GM18519 (cell line): ENCODE data around the gene BOLA1.
"Not testable (repeated sequence)": the region's sequence is repeated elsewhere in the genome, so short reads cannot be mapped to it uniquely, and the experiment has no call there.

Experiments
- ATAC-seq: cut with Tn5 transposase; IDR thresholded peaks from one replicate; pipeline ENCODE4 v1.9.1; 2021; ENCODE audit warnings: mild to moderate bottlenecking, moderate library complexity; ENCODE audit not compliant: unreplicated experiment, low FRiP score

The BOLA1 gene, protein sequence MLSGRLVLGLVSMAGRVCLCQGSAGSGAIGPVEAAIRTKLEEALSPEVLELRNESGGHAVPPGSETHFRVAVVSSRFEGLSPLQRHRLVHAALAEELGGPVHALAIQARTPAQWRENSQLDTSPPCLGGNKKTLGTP

DNA sequence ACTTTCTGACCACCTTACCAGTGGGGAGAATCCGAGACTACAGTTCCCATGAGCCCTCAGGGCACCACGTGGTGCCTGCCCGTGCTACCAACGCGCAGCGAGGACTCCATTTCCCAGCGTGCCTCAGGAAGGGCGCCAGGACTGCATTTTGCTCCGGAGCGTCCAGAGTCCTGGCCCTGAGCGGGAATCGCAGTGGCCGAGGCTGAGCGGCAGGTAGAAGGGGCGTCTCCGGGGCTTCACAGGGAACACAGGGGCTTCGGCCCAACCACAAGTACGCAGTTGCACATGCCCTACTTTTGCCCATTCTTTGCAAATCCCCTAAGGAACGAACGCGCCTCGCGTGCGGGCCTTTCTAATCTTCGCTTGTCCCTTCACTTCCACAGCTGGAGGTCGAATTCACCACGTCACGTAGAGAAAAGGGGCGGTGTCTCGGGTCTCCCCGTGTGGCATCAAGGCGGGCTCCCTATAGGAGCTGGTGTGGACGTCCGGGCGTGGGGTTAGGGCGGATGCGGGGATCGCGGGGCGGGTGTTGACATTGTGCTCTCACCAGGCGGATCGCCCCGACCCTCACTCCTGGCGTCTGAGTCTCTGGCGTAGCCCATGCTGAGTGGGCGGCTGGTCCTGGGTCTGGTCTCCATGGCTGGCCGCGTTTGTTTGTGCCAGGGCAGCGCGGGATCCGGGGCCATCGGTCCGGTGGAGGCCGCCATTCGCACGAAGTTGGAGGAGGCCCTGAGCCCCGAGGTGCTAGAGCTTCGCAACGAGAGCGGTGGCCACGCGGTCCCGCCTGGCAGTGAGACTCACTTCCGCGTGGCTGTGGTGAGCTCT lies at the start of gene BOLA1:
Gene BOLA1, plus strand, starts transcription at position 109 of the 825 bp plus-strand sequence. Its CDS starts 492 bp downstream, at position 601.
- ATAC-seq, result peak; percentile 80

DNA sequence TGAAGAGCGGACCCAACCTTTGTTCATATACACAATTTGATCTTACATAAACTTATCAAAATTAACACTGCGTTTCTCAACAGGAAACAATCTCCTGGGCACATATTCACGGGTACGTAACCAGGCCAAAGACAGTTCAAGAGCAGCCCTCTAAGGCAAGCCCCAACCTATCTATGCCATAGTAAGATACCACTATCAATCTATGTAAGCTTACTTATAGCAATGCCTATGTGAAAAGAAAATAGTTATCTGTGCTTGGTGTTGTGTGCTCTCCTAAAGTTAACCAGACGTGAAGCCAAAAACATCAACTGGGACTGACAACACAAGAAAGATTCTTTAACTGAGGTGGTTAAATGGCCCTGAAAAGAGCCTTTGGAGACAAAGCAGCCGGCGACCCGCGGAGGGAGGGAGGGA lies 49.4 kb upstream of the BOLA1 start:
- ATAC-seq, result no peak

DNA sequence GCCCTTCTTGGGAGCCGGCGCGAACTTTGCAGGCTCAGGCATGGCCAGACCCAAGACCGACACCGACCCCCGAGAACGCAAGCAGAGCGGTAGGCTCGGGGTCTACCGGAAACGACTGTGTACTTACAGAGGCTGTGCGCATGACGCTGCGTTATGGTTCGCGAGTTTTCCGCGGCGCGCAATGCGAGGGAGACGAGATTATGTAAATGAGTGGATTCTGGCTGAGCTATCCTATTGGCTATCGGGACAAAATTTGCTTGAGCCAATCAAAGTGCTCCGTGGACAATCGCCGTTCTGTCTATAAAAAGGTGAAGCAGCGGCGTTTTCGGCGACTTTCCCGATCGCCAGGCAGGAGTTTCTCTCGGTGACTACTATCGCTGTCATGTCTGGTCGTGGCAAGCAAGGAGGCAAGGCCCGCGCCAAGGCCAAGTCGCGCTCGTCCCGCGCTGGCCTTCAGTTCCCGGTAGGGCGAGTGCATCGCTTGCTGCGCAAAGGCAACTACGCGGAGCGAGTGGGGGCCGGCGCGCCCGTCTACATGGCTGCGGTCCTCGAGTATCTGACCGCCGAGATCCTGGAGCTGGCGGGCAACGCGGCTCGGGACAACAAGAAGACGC lies 48.5 kb upstream of the BOLA1 start:
- ATAC-seq, result peak; percentile 53

DNA sequence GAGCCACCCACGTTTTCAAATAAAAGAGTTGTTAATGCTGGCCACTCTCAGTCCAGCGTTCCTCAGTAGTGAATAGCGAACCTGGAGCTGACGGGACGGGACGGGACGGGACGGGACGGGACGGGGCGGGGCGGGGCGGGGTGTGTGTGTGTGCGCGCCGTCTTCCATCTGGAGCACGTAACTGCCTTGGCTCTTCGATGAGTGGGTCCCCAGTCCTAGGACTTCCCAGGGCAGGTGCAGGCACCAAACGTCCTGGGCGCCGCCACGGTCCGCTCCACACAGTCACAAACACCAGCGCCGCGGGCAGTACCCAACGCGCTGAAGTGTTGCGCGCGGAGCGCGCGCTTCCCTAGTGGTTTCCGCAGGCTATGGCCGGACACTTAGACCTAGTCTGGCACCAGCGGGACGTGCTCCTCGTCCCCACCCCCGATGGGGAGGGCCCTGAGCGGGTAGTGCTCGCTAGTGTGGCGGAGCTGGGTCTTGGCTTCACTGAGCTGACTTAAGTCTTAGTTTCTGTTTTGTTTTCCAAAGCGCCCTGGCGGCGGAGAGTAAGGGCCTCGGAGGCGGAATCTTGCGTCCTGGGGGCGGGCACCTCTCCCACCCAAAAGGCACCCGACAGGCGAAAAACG lies 47.7 kb upstream of the BOLA1 start:
- peak; percentile 31 for ATAC-seq

DNA sequence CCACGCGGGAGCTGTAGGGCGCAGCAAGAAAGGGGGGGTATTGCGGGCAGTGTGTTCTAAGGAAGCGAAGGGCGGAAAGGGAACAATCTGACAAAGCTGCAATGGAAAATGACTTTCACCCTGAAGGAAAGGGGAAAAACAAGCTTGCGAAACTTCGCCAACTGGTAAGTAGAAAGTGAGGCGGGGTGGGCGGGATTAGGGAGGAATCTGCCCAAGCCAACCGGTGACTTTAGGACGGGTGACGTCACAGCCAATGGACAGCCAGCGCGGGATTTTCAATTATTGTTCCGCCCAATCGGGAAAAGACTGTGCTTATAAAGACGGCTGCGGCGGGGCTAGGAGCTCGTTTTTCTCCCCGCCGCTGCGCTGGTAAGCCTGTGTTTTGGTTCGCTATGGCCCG lies 47.1 kb upstream of the BOLA1 start:
- not testable (repeated sequence) for ATAC-seq

DNA sequence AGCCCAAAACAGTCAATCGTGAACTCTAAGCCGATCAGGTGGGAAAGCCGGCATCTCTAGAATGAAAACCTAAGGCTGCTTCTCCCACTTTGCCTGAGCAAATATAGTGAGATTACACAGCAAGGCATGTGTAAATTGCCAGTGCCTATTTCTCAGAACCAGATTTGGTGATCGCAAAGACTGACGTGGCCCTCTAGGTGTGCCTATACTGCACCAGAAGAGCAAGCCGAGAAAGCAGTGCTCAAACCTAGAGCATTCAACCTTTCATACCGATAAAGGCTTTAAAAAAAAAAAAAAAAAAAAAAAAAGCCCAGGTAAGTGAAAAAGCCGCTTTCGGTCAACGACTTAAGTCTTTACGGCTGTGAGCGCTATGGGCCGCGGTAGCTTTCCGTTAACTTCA lies 39.1 kb upstream of the BOLA1 start:
- ATAC-seq, result not testable (repeated sequence)

DNA sequence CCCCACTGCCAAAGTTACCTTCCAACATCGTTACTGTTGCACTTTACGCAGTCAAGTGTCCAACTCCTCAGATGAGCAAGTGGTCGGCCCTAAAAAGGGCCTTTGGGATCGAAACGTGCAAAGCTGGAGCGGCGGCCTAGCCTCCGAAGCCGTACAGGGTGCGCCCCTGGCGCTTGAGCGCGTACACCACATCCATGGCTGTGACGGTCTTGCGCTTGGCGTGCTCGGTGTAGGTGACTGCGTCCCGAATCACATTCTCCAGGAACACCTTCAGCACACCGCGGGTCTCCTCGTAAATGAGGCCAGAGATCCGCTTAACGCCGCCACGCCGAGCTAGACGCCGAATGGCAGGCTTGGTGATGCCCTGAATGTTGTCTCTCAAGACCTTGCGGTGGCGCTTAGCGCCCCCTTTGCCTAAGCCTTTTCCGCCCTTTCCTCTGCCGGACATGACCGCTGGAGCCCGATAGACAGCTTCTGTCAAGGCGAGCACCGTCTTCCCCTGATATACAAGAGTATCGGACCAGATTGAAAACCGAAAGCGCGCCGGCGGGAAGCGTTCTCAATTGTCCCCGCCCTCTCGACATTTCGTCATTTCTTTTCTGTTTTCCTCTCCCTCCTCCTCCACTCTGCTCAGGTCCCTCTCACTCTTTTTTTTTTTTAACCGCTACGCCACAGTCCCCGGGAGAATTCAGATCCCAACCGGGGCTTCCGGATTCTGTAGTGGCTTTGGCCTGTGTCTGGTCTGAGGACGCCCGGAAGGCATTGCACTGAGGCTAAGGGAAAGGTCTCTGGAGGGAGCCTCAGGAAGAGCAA lies 38.5 kb upstream of the BOLA1 start:
- ATAC-seq, result peak; percentile 37

DNA sequence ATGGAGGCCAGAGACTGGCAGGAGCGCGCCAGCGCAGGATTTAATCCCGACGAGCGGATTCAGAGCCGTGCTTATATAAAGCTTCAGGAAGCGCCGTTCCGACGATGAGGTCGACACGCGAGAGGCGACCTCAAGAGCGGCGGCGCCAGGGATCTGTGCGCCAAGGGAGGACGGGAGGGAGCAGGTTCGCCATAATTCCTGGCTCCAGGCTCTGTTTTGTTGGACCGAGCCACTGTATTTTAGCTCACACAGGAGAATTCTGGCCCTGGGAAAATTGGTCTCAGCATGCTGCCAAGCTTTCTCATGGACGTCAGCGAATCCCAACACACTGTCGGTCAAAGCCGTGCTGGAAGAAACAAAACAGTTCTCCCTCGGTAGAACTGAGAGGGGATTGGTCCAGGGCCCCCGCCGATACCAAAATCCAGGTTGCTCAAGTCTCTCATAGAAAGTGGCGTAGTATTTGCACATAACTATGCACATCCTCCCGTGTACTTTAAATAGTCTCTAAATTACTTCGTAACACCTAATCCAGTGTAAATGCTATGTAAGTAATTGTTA lies 37.8 kb upstream of the BOLA1 start:
- not testable (repeated sequence) for ATAC-seq

DNA sequence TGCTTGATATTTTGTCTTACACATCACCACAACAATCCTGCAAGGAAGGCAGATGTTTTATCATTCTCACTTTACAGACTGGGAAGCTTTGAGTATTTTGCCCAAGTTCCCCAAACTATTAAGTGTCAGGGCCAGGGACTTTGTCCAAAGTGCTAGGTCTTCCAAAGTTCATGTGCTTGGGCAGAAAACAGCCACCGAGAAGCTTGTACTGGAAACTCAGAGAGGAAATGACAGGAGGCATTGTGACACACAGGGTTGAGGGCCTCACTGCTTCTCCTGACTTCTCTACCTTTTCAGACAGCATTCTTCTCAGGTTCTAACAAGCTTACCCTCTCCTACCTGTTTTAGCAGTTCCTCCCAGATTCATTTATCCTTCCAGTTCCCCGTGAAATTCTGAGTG lies 32.5 kb upstream of the BOLA1 start:
- not testable (repeated sequence) for ATAC-seq

DNA sequence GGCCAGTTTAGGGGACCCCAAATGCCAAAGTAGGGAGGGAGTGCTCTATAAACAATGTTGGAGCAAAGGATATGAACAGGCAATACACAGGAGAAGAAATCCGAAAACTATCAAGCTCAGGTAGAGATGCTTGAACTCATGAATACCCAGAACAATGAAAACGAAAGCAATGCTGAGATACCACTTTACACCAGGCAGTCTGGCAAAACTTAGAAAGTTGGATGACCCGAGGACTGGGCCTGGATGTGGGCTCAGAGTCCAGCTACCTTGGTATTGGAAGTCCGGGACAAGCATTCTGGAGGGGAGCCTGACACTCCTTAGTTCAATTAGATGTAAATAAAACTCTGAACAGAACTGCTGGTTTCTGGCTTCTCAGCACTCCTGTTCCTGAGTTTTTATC lies 26.3 kb upstream of the BOLA1 start:
- ATAC-seq, result not testable (repeated sequence)

DNA sequence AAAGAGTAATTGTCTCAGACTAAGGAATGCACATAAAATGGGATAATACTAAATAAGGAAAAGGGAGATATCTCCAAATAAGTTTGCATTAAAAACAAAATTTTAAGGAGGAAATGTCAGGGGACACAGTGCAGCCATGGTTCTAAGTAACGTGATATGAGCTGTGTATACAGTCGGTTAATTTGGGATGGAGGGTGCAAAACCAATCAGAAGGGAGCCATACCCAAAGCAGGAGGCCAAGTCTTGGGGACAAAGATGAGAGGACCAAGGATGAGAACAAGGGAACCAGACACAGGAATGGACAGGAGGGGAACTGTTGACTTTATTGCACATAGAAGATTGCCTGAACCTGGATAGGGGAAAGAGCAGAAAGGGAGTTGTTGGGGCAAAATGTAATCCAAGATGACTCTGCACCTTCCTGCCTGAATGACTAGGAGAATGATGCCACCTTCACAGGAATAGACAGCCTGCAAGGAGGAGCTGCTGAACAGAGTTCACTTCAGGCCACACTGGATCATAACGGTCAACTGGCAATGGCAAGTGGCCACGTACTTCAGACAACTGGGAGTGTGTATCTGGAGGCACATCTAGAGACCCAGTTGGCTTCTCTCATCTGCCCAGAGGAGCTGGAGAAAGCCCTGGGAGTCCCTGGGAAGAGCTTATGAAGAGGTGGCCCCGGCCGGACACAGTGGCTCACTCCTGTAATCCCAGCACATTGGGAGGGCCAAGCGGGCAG lies 22.0 kb upstream of the BOLA1 start:
- ATAC-seq, result no peak

DNA sequence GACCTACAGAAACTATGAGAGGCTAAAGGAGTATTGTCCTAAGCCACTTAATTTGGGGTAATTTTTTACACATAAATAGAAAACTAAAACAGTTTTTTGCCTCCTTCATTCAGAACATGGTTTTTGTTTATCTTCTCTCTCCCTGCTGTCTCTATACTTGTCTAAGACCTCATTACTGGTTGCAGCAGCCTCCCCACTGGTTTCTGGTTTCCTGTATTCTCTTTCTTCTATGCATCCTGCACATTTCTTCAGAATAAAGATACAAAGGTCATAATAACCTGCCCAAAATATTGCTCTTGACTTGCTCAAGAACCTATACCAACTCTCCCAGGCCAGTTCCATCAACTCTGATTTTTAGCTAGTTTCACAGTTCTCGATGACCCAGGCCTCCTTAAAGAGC lies 19.8 kb upstream of the BOLA1 start:
- no peak for ATAC-seq

DNA sequence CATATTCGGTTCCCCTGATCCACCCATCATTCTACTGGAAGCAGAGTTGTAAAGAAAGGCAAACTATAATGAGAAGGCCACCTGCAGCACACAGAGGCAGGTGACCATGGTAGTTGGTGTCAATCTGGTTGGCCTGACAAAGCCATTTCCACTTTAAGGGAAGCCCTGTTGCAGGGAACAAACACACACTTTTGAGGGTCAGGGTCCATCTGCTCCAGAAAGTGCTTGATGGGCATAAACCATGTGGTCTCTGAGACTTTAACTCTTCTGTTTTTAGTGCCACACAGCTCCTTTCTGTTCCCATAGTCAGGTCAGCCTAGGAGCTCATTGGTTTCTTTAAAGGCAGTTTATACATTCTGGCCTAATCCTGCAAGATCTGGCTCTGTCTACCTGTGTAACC lies 17.5 kb upstream of the BOLA1 start:
- ATAC-seq, result no peak

DNA sequence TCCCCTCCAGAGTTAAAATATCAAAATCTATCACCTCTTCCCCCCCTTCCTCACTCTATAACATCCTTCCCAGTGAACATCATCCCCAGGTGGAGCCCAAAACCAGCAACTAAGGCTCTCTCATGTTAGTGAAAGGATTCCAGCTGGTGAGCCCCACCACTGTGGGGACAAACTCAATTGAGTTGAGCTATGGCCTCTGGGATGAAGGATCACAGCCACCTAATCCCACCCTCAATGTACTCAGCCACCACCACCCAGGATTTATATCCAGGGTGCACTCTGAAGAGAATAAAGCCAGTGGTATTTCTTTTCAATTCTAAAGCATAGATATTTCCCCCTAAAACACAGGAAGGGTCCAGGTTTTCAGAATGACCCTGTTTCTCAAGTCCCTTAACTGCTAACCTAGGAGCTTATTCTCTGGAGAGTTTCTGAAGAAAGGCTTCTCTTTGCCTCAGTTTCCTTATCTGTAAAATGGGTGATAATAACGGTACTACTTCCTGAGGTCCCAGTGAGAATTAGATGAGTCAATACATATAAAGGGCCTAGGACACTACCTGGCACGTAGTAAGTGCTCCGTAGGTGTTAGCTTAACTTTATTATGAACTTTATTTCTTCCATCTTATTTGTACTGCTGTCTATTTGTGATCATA lies 15.6 kb upstream of the BOLA1 start:
- no peak for ATAC-seq

DNA sequence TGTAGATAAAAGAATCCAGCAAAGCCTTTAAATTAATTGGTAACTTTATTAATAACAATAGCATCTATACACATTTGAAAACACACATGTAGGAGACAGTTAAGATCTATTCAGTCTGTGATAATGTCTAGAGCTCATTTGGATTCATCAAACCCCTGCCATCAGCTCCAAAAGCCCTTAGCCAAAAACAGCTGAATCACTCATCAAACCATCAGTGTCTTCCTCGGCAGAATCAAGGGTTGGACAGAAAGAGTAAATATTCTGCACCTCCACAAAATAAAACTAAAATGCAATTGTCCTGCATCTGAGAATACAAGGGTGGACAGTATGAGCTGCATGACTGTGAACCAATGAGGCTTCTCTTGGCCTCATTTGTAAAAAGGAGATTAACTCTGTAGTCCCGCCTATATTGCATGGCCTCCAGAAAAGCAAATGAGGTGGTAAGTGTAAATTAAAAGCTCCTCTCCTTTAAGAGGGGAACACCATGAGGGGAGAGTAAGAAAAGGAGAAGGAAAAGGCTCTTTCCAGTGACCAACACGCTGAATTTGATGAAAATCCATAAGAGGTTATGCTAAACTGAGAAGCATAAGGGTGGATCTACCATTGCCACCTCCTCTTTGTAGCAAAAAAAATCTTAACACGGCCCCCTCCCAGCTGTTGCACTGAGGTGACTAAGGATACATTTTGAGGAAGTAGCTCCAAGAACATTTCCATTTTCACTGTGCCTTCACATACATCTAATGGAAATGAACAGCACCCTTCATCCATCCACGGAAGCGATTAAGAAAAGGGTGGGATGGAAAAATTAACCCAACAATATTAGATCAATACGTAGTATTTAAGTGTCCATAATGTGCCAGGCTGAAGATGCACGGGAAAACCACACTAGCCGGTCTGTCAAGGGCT lies 14.7 kb upstream of the BOLA1 start:
- ATAC-seq, result no peak

DNA sequence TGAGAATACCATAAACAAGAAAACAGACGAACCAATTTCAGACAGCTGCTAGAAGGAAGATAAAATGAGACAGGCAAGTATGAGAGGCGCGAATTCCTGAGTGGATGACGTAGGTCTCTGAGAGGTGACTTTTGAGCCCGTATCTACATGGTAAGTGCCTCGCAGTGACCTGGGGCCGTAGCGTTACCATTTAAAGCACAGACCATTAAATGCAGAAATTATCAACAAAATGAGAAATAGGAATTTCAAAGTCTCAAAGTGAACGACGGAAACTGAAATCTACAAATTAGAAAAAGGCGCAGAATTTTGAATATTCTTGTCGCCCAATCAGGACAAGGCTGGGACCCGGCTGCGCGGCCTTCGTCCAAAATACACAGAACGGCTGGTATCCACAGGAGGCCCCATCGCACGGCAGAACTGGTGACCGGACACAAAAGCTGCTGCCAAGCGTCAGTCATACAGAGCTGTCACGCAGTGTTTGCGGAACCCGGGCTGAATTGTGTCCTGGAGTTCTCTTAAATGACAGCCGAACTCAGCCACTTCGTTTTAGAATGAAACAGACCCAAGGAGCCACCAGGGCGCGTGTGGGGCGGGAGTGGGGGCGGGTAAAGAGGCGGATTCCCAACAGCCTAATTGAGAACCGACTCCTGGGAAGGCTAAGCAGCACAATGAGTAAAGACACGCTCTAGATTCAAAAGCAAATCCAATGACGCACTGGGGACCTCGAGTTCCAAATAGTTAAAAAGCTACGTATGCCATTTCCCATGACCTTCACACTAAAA lies 13.8 kb upstream of the BOLA1 start:
- ATAC-seq, result no peak

DNA sequence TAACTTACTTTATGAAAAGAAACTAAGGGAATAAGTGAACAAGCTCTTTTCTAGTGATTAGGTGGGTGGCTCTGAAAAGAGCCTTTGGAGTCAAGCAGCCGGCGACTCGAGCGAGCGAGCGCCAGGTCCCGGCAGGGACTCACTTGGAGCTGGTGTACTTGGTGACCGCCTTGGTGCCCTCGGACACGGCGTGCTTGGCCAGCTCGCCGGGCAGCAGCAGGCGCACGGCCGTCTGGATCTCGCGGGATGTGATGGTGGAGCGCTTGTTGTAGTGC lies 13.3 kb upstream of the BOLA1 start:
- not testable (repeated sequence) for ATAC-seq
